SW480 (cell line): ENCODE data around the gene TBC1D7.
"Not testable (repeated sequence)": the region's sequence is repeated elsewhere in the genome, so short reads cannot be mapped to it uniquely, and the experiment has no call there.

Source experiments
- DNase-seq: peaks from one replicate; pipeline ENCODE4 v3.0.0-alpha.2; 2016; ENCODE audit warnings: low spot score

TBC1D7 gene

GRCh38 chr6:13355999-13356785 is 27.9 kb upstream of the TBC1D7 start:
- no peak for DNase-seq

GRCh38 chr6:13355043-13355945 is 27.0 kb upstream of the TBC1D7 start:
- DNase-seq: peak; percentile 81

GRCh38 chr6:13354331-13355042 is 26.1 kb upstream of the TBC1D7 start:
- DNase-seq: no peak

GRCh38 chr6:13352165-13352564 is 23.8 kb upstream of the TBC1D7 start:
- DNase-seq: no peak

GRCh38 chr6:13351271-13351670 is 22.9 kb upstream of the TBC1D7 start:
- no peak for DNase-seq

- no peak for DNase-seq
Observed at GRCh38 chr6:13349811-13350506, 21.6 kb upstream of the TBC1D7 start.

- no peak for DNase-seq
Observed at GRCh38 chr6:13348334-13349113, 20.2 kb upstream of the TBC1D7 start.

- no peak for DNase-seq
Observed at GRCh38 chr6:13346245-13346644, 17.9 kb upstream of the TBC1D7 start.

- no peak for DNase-seq
Observed at GRCh38 chr6:13342414-13343019, 14.2 kb upstream of the TBC1D7 start.

- DNase-seq: no peak
Observed at GRCh38 chr6:13339863-13340630, 11.7 kb upstream of the TBC1D7 start.

- DNase-seq: no peak
Observed at GRCh38 chr6:13338038-13338437, 9.7 kb upstream of the TBC1D7 start.

GRCh38 chr6:13336553-13336952 is 8.2 kb upstream of the TBC1D7 start:
- DNase-seq: peak; percentile 69

- peak; percentile 30 for DNase-seq
Observed at GRCh38 chr6:13334953-13335352, 6.6 kb upstream of the TBC1D7 start.

- no peak for DNase-seq
Observed at GRCh38 chr6:13332349-13332706, 4.0 kb upstream of the TBC1D7 start.

- DNase-seq: peak; percentile 32
Observed at GRCh38 chr6:13331516-13332348, 3.4 kb upstream of the TBC1D7 start.

GRCh38 chr6:13328875-13329183 is 492 bp upstream of the TBC1D7 start:
- DNase-seq: no peak

- no peak for DNase-seq
Observed at GRCh38 chr6:13327691-13328075, 654 bp downstream of the TBC1D7 start.

GRCh38 chr6:13326031-13326586 is 2.2 kb downstream of the TBC1D7 start:
- DNase-seq: not testable (repeated sequence)
